Pancreas (tissue), 10 donors: Measurements from ENCODE around the gene HNRNPL. TPM values are rescaled to one million over a fixed set of nuclear protein-coding genes. Genes with fewer than 3 reads are reported as not detected.
"Not testable (repeated sequence)": the region's sequence is repeated elsewhere in the genome, so short reads cannot be mapped to it uniquely, and the experiment has no call there.

Experiments
- ATAC-seq, 4 donors: fragments of 200-7000 bp; cut with Tn5 transposase; one replicate each; pipeline versions ENCODE4 v1.8.0 to v1.9.1; 2020; ENCODE audit warnings: mild to moderate bottlenecking in 4 of 4, moderate library complexity in 4 of 4
- DNase-seq, 6 donors: peaks; one replicate each; pipeline ENCODE4 v3.0.0-alpha.2; 2020
- FAIRE-seq: peaks from 2 replicates; lab custom pipeline; 2012; peaks lifted over from hg19 to GRCh38; lab: Jason Lieb, UNC
- H3K27ac ChIP-seq, 4 donors: fragments of 200-600 bp; sonication (generic); 1 replicate in 3 of 4; 2 replicates in 1 of 4; pipeline versions ENCODE4 v1.5.0 to v1.8.0; 2020
- H3K27me3 ChIP-seq, 4 donors: fragments of 200-600 bp; one replicate each; pipeline ENCODE4 v1.8.0; 2021
- H3K36me3 ChIP-seq, 3 donors: fragments of 200-600 bp; sonication (generic) in 1 of 3; one replicate each; pipeline versions ENCODE4 v1.5.0 to v1.8.0; 2020 to 2021
- H3K4me1 ChIP-seq, 3 donors: fragments of 200-600 bp; one replicate each; pipeline ENCODE4 v1.8.0; 2021
- H3K4me3 ChIP-seq, 4 donors: fragments of 200-600 bp; sonication (generic) in 2 of 4; one replicate each; pipeline versions ENCODE4 v1.5.0 to v1.8.0; 2020 to 2021
- H3K9me3 ChIP-seq, 4 donors: fragments of 200-600 bp; one replicate each; pipeline ENCODE4 v1.8.0; 2021
- CTCF ChIP-seq, 4 donors: fragments of 200-600 bp; sonication (generic) in 3 of 4; IDR thresholded peaks; one replicate each; pipeline versions ENCODE4 v1.5.0 to v1.8.0; 2021; ENCODE audit warnings: antibody characterized with exemption in 4 of 4
- WGBS, 2 donors: extraction: QIAGEN DNeasy Blood & Tissue Kit; methylation state at CpG; one replicate each; pipeline ENCODE4 v1.1.7; 2013; 5-methylcytosine and 5-hydroxymethylcytosine counted together
- intact Hi-C, 3 donors: fragments of 100-400 bp; cut with DNase I; formaldehyde crosslinking; loops; one replicate each; pipeline versions ENCODE4 v1.11.1 to v1.14.2; 2022
- polyA plus RNA-seq, 2 donors: library from polyadenylated mRNA; stranded (reverse); fragments of 200-250 nt; gene quantifications; one replicate each; pipeline ENCODE4 v1.2.3, GENCODE V29; 2013
- total RNA-seq, 6 donors: library from RNA; stranded (reverse); fragmentation: NEBNext Ultra II Directional in 4 of 6; extraction: Animal tissue kit (Norgen Biotek cat#: 25700) in 4 of 6; gene quantifications; one replicate each; pipeline versions ENCODE4 v1.2.1 to v1.2.4, GENCODE V29; 2021 to 2023
- donor health status: healthy with polysubstance abuse.
- donor health status: DM: no; HTN: no; CAD: no; lungs with moderate emphysema.
- donor health status: DM: no; HTN: no; CAD: no.
- donor health status: control.
- donor health status: control.
- donor health status: Bipolar disorder and iron deficiency.
- donor health status: DM: yes; HTN: yes; CAD: no.
- donor health status: DM: no; HTN: no; CAD: no.
- donor health status: DM: no; HTN: no; CAD: no.
- donor health status: DM: yes; HTN: yes; CAD: no.

Gene HNRNPL
- total and polyA plus RNA-seq, 8 donors = 89.2 to 161 (median 127) TPM

GRCh38 chr19:38862321-38863059, 12.7 kb upstream of the HNRNPL start:
- H3K9me3 ChIP-seq = no peaks in the 10 kb centered on the region
- intact Hi-C loops = no loop called here
- 39 to 41% methylated on average over 10 of the region's 10 CpGs for WGBS, 2 donors
- FAIRE-seq = no peak
- H3K27me3 ChIP-seq = no peaks in the 10 kb centered on the region
- DNase-seq = peak in 2 of 6 donors; percentile 64 to 69
- peaks cover 4 to 19% (median 11%) of the 10 kb centered on the region in 3 donors for H3K4me1 ChIP-seq
- peak overlapping the region; percentile 2 to 82 (median 68) for H3K27ac ChIP-seq
- H3K36me3 ChIP-seq = no peaks in the 10 kb centered on the region
- ATAC-seq = peak; percentile 77 to 89 (median 88)
- no peak overlapping the region for H3K4me3 ChIP-seq
- TF ChIP-seq CTCF (IDR thresholded peaks at IDR 0.05) = no peak

- no peak for ATAC-seq
Observed at GRCh38 chr19:38861368-38861767, 11.6 kb upstream of the HNRNPL start.

GRCh38 chr19:38859631-38860204, 9.9 kb upstream of the HNRNPL start:
- H3K4me3 ChIP-seq, FAIRE-seq, H3K27ac ChIP-seq, H3K36me3 ChIP-seq, DNase-seq, H3K9me3 ChIP-seq, ATAC-seq, H3K27me3 ChIP-seq, intact Hi-C loops: not testable (repeated sequence)
- H3K4me1 ChIP-seq = peaks cover 4 to 19% (median 8%) of the 10 kb centered on the region in 3 donors
- 72 to 76% methylated on average over 20 to 21 of the region's 21 CpGs for WGBS, 2 donors

More at GRCh38 chr19:38861368-38861767, 11.6 kb upstream of the HNRNPL start:
- WGBS, 2 donors = 95 to 100% methylated on average over 3 of the region's 3 CpGs
- intact Hi-C loops = no loop called here
- no peak overlapping the region for H3K27ac ChIP-seq
- no peaks in the 10 kb centered on the region for H3K27me3 ChIP-seq
- FAIRE-seq = peak; percentile 83
- H3K4me3 ChIP-seq = no peak overlapping the region
- no peaks in the 10 kb centered on the region for H3K9me3 ChIP-seq
- peaks cover 4 to 19% (median 11%) of the 10 kb centered on the region in 3 donors for H3K4me1 ChIP-seq
- no peaks in the 10 kb centered on the region for H3K36me3 ChIP-seq
- DNase-seq = no peak
- no peak for TF ChIP-seq CTCF (IDR thresholded peaks at IDR 0.05)

GRCh38 chr19:38856813-38857212, 7.0 kb upstream of the HNRNPL start:
- DNase-seq (no peak), ATAC-seq (no peak), FAIRE-seq (no peak)
- H3K36me3 ChIP-seq = no peaks in the 10 kb centered on the region
- intact Hi-C loops = no loop called here
- peaks cover 0 to 3% (median 0%) of the 10 kb centered on the region in 3 donors for H3K4me1 ChIP-seq
- H3K4me3 ChIP-seq = no peak overlapping the region
- no peaks in the 10 kb centered on the region for H3K9me3 ChIP-seq
- H3K27ac ChIP-seq = peak overlapping the region in 1 of 4 donors; percentile 50
- WGBS, 2 donors = 85 to 88% methylated on average over 3 of the region's 3 CpGs
- H3K27me3 ChIP-seq = no peaks in the 10 kb centered on the region
- no peak for TF ChIP-seq CTCF (IDR thresholded peaks at IDR 0.05)

GRCh38 chr19:38855751-38856150, 6.0 kb upstream of the HNRNPL start:
- H3K4me3 ChIP-seq, H3K36me3 ChIP-seq, H3K27me3 ChIP-seq, H3K27ac ChIP-seq, ATAC-seq, H3K4me1 ChIP-seq, FAIRE-seq, intact Hi-C loops, H3K9me3 ChIP-seq: not testable (repeated sequence)
- 90 to 95% methylated on average over 18 to 30 of the region's 37 CpGs for WGBS, 2 donors
- peak in 2 of 6 donors; percentile 14 to 57 for DNase-seq

GRCh38 chr19:38854961-38855360, 5.2 kb upstream of the HNRNPL start:
- WGBS, 2 donors = 40 to 88% methylated on average over 2 to 3 of the region's 3 CpGs
- H3K36me3 ChIP-seq, intact Hi-C loops, DNase-seq, H3K4me3 ChIP-seq, H3K27me3 ChIP-seq, H3K9me3 ChIP-seq, H3K27ac ChIP-seq, ATAC-seq, H3K4me1 ChIP-seq, FAIRE-seq: not testable (repeated sequence)
